SW 1271 (cell line): Measurements from ENCODE around the gene RRAD.
"Not testable (repeated sequence)": the region's sequence is repeated elsewhere in the genome, so short reads cannot be mapped to it uniquely, and the experiment has no call there.

Experiments used
- DNase-seq, 2 experiments: peaks; one replicate each; lab custom pipeline; 2025; lab: John Stamatoyannopoulos, UW

RRAD gene

DNA sequence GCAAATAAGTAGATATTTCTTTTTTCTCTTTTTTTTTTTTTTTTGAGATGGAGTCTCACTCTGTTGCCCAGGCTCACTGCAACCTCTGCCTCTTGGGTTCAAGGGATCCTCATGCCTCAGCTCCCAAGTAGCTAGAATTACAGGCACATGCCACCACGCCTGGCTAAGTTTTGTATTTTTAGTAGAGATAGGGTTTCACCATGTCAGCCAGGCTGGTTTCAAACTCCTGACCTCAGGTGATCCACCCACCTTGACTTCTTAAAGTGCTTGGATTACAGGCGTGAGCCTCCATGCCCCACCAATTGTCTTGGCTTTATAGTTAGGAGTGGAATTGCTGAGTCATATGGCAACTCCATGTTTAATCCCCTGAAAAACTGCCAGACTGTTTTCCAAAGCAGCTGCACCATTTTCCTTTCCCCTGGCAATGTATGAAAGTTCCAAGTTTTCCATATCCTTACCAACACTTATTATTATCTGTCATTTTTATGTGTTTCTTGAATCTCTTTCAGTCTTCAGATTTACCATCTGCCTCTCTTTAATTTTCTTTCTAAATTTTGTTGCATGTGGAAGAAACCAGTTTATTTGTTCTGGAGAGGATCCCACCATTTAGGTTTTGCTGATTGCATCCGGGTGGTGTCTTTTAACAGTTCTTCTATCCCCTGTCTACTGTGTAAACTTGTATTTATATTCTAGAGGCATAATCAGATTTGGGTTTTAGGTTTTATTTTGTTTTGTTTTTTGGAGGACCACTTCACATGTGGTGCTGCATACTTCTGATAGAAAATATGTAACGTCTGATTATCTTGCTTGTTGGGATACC, 25.8 kb upstream of the RRAD start:
- DNase-seq: no peak

DNA sequence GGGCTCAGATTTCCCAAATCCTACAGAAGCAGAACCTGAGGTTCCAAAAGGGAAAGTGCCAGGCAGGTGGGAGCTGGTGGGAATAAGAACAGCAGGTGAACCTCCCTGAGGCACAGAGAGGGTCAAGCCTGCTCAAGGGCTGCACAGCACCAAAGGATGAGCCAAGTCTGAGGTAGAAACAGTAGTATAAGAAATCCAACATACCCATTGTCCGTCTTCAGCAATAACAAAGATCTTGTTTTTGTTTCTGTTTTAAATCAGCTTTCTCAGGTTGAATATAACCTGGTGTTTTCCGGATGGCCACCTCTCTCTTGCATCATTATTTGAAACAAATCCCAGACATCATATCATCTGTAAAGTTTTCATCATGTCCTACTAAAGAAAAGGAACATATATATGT, 25.1 kb upstream of the RRAD start:
- no peak for DNase-seq

DNA sequence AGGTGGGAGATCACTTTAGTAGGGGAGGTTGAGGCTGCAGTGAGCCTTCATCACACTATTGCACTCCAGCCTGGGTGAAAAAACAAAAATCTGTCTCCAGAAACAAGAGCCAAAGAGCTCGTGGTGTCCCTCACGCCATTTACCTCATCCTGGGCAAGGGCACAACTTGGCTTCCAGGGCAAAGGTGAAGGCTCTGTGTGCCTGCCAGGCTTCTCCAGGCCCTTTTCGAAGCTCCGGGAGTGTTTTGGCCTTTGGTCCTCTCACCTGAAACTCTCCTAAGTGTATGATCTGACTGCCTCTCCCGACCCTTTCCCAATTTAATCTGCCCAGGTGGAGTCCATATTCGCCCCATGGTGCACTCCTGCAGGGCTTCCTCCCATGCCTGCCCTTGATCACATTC, 24.1 kb upstream of the RRAD start:
- no peak for DNase-seq

DNA sequence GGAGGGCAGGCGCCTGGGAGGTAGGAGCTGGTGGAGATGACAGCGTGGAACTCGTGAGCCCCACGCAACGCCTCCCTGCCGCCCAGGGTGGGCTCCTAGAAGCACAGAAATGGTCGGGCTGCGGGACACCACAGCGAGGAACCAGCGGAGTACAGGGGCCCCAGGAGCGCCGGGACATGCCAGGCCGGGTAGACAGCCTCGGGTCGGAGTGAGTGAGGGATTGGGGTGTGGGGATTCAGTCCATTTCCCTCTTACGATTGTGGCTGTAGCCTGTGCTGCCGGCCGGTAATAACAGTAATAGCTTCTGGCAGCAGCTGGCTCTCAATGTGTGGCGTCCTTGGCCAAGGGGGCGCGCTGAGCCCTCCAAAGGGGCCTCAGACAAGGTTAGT, 23.5 kb upstream of the RRAD start:
- no peak for DNase-seq

DNA sequence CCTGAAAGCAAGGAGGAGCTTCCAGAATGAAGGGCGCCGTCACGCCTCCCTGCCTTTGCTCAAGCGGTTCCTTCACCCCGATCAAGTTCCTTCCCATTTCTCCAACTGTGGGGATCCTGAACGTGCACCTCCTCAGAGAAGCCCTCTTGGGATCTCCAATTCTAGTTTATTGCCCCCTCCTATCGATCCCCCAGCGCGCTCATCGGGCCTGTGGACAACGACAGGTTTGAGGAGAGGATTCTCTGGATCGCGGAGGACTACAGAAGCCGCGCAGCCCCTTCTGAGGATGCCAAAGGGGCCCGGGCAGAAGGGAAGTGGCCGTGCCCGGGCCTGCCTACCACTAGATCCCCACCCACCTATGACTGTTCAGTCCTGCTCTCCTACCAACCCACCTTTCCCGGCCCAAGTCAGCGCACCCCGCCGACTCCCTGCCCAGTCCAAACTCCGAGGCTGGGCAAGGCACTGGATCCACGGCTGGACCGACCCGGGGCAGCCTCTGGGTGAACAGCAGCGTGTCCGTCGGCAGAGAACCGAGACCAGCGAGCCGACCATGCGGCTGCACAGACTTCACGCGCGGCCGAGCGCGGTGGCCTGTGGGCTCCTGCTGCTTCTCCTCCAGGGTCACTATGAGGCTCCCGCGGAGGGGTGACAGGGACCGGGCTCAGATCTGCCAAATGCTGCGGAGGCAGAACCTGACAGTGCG, 22.9 kb upstream of the RRAD start:
- no peak for DNase-seq

DNA sequence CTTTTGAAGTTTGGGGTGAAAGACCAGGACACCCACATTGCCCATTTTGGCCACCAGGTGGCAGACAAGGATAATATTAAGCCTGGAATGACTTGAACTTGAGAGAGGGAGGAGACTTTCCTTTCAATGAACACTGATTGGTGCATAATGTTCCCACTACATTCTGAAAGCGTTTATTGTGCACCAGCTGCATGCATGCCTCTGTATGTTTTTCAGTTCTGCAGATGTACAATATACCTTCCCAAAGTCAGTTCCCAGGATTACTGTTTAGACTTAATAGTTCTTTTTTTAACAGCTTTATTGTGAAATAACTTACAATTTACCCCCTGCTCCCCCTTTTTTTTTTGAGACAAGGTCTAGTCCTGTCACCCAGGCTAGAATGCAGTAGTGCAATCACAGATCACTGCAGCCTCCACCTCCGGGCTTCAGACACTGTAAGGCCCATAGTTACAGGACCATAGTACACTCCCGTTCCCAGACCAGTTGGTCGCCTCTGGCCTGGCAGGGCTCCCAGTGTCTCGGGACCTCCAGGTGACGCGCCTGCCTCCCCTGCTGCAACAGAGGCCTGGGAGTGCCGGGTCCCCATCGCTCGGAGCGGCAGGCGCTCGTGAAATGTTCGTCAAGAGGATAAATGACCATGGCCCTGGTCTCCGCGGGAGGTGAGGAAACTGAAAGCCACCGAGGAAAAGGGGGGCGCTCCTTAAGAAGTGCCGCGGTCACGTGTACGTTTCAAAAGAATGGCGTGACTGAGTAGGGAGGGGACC, 22.1 kb upstream of the RRAD start:
- DNase-seq: peak in 1 of 2 experiments; percentile 73

DNA sequence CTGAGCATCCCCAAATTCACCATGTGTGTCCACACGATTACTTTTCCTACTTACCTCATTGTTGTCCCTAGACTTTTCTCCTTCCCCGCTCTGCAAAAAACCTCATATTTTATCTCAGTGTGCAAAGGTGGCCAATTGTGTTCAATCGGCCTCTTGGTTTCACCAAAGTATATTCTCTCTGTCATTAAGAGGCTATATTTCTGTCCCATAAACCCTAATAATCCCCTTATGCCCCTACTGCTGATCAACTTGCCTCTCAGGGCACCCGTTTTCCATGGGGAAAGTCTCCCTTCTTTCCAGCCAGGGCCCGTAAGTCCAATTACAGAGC, 21.6 kb upstream of the RRAD start:
- no peak for DNase-seq

DNA sequence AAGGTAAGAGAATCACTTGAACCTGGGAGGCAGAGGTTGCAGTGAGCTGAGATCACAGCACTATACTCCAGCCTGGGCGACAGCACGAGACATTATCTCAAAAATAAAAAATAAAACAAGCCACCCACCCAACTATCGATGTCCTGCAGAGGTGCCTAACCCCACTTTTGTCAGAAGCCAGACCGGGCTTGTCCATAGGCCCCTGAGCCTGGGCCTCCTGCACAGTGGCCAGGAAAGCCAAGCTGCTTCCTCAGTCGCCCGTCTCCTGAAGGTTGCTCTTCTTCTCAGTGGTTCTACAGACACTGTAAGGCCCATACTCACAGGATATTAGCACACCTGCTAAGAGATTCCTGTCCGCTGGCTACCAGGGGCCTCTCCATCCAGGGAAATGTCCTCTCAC, 21.2 kb upstream of the RRAD start:
- DNase-seq: no peak

DNA sequence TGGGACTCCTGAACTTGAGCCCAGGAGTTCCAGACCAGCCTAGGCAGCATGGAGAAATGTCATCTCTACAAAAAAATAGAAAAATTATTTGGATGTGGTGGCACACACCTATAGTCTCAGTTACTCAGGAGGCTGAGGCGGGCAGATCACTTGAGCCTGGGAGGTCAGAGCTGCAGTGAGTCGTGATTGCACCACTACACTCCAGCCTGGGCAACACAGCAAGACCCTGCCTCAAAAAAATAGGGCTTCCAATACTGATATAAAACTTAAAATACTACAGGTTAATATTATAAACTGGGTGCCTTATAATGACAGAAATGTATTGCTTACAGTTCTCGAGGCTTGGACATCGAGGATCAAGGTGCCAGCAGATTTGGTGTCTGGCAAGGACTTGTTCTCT, 20.6 kb upstream of the RRAD start:
- DNase-seq: no peak

DNA sequence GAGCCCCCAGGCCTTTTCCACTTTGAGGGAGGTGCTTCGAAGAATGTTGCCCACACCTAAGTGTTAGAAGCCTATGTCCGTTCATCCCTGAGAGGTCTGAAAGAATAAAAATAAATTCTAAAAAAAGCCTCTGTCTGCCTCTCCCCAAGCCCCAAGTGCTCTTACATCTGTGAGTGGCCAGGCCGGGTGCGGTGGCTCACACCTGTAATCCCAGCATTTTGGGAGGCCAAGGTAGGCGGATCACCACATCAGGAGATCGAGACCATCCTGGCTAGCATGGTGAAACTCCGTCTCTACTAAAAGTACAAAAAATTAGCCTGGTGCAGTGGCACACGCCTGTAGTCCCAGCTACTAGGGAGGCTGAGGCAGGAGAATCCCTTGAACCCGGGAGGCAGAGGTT, 19.6 kb upstream of the RRAD start:
- not testable (repeated sequence) for DNase-seq

DNA sequence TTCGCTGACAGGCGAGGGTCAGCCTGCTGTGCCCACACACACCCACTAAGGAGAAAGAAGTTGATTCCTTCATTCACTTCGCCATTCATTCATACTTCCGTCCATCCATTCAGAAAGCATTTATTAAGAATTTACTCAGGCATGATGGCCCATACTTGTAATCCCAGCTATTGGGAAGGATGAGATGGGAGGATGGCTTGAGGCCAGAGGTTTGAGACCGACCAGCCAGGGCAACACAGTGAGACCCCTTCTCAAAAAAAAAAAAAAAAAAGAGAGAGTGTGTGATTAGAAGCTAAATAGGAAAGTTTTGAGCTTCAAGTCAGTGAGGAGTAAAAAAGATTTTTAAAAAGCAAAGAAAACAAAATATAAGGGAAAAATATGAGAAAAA, 18.7 kb upstream of the RRAD start:
- DNase-seq: no peak

DNA sequence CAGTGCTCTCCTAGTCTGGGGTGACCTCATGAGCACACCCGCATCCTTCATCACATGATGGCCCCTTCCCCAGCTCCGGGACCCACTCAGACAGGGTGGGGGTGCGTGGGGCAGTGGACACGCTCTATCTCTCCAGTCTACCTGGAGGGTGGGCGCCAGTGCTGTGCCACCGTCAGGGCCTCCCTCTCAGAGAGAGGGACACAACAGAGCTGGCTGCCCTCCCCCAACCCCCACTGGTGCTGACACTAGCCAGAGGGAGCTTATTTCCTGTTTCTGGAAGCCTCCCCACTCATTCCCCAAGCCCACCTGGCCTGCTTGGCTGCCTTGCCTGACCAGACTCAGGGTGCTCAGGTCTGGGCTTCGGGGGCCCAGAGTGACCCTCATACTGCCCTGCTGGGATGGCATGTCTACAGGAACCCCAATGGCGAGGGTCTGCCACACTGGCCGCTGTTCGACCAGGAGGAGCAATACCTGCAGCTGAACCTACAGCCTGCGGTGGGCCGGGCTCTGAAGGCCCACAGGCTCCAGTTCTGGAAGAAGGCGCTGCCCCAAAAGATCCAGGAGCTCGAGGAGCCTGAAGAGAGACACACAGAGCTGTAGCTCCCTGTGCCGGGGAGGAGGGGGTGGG, 18.2 kb upstream of the RRAD start:
- DNase-seq: no peak

DNA sequence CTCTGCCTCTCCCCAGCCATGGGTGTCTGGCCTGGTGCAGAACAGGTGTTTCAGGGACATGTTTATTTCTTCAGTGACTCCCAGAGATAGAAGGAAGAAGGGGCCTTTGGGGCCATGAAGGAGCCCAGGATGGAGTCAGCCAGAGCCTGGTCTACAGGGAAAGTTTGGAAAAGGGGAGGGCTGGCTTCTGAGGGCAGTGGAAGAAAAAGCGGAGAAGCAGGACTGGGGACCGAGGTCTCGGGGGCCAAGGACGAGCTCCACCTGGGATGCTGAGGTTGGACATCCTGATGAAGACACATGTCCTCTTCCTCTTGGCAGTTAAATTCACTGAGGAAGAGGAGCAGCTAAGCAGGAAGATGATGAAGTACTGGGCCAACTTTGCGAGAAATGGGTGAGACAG, 17.6 kb upstream of the RRAD start:
- no peak for DNase-seq

DNA sequence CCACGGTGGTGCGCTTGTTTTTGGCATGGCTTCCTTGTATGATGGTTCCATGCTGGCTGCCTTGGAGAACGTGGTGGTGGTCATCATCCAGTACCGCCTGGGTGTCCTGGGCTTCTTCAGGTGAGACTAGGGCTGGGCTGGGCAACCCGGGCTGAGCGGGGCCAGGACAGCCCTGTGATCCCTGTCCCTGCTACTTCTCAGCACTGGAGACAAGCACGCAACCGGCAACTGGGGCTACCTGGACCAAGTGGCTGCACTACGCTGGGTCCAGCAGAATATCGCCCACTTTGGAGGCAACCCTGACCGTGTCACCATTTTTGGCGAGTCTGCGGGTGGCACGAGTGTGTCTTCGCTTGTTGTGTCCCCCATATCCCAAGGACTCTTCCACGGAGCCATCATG, 14.9 kb upstream of the RRAD start:
- no peak for DNase-seq

DNA sequence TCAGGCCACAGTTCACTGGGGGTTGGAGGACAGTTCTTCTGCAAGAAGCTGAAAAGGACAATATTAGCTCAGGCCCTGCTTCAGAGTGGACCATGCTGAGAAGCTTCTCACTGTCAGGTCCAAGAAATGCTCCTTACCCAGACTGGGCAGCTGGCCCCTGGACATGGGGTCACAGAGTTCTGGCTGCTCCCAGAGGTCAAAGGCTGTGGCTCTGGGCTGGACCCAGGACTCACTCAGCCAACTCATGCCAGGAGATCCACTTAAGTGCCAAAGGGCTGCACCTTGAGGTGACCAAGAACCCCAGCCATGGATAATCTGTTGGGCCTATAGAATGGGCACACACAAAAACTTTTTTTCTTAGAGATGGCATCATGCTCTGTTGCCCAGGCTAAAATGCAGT, 14.0 kb upstream of the RRAD start:
- no peak for DNase-seq

DNA sequence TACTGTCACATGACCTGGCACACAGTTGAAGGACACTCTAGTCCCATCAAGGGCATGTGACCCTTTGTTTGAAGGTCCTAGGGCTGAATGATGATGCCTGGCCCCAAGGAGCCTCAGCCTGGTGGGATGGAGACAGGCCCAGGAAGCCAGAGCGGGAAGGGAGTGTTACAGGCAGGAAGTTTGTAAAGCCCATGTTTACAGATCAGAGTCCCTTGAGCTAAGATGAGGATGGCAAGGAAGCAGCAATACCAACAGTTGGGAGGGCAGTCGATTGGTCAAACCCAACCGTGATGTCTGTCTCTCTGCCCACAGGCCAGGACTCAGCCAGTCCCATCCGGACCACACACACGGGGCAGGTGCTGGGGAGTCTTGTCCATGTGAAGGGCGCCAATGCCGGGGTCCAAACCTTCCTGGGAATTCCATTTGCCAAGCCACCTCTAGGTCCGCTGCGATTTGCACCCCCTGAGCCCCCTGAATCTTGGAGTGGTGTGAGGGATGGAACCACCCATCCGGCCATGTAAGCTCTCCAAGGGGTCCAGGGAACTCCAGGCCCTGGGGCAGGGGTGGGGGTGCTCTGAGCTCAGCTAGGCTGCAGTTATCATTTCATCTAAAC, 12.5 kb upstream of the RRAD start:
- DNase-seq: no peak

DNA sequence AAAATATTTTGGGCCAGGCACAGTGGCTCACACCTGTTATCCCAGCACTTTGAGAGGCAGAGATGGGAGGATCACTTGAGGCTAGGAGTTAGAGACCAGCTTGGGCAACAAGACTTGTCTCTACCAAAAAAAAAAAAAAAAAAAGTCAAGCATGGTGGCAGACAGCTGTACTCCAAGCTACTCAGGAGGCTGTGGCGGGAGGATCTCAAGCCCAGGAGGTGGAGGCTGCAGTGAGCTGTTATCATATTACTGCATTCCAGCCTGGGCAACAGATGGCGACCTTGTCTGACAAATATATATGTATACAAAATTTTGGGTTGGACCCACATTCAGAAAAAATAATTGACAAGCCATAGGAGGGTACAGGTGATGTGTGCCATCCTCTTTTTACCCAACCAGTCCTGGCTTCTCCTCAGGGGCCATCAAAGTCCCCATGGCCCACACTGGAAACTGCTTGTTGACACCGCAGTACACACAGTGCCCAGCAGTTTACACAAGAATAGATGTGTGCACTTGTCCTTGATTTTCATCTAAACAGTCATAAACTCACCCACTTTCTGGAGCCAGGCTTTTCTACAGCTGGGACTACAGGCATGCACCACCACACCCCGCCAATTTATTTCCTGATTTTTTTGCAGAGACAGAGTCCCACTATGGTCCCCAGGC, 11.7 kb upstream of the RRAD start:
- DNase-seq: no peak

DNA sequence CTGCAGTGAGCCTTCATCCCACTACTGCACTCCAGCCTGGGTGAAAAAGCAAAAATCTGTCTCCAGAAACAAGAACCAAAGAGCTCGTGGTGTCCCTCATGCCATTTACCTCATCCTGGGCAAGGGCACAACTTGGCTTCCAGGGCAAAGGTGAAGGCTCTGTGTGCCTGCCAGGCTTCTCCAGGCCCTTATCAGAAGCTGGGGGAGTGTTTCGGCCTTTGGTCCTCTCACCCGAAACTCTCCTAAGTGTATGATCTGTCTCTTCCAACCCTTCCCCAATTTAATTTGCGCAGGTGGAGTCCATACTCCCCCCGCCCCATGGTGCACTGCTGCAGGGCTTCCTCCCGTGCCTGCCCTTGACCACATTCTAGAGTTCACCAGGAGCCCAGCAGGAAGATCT, 11.1 kb upstream of the RRAD start:
- DNase-seq: no peak

DNA sequence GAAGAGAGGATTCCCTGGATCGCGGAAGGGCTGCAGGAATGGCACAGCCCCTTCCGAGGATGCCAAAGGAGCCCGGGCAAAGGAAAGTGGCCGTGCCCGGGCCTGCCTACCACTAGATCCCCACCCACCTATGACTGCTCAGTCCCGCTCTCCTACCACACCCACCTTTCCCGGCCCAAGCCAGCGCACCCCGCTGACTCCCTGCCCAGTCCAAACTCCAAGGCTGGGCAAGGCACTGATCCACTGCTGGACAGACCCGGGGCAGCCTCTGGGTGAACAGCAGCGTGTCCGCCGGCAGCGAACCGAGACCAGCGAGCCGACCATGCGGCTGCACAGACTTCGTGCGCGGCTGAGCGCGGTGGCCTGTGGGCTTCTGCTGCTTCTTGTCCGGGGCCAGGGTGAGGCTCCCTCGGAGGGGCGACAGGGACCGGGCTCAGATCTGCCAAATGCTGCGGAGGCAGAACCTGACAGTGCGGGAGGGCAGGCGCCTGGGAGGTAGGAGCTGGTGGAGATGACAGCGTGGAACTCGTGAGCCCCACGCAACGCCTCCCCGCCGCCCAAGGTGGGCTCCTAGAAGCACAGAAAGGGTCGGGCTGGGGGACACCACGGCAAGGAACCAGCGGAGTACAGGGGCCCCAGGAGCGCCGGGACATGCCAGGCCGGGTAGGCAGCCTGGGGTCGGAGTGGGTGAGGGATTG, 10.1 kb upstream of the RRAD start, which contains the start of gene CES2:
Gene CES2 (plus strand): TSS at position 203 of the 698 bp plus-strand sequence. CDS start 120 bp downstream, at position 323.
- no peak for DNase-seq

DNA sequence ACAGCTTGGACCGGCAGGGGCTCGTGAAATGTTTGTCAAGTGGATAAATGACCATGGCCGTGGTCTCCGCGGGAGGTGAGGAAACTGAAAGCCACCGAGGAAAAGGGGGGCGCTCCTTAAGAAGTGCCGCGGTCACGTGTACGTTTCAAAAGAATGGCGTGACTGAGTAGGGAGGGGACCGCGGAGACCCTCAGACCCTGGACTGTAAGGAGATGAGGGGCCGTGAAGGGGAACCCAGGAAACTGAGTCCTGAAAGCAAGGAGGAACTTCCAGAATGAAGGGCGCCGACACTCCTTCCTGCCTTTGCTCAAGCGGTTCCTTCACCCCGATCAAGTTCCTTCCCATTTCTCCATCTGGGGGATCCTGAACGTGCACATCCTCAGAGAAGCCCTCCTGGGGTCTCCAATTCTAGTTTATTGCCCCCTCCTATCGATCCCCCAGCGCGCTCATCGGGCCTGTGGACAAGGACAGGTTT, 9.5 kb upstream of the RRAD start:
- DNase-seq: not testable (repeated sequence)
